ENCODE data around the gene CCDC89.

Gene CCDC89

DNA sequence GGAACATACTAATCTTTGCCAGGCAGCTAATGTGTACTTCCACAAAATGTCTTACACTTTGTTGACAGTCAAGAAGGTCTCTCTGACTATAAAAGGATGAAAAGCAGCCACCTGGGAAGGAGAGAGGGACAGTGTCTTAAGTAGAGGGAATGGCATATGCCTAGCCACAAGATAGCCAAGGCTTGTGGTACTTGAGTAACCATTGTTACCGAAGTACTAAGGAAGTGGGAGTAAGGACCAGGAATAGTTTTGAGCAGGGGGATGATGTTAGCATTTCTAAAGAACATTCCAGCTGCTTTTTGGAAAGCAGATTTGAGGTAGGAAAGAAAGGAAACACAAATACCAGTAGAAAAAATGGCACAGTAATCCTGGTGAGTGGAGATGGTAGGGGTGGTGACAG lies 34.9 kb downstream of the CCDC89 start:
- TF ChIP-seq, protein P1, sequence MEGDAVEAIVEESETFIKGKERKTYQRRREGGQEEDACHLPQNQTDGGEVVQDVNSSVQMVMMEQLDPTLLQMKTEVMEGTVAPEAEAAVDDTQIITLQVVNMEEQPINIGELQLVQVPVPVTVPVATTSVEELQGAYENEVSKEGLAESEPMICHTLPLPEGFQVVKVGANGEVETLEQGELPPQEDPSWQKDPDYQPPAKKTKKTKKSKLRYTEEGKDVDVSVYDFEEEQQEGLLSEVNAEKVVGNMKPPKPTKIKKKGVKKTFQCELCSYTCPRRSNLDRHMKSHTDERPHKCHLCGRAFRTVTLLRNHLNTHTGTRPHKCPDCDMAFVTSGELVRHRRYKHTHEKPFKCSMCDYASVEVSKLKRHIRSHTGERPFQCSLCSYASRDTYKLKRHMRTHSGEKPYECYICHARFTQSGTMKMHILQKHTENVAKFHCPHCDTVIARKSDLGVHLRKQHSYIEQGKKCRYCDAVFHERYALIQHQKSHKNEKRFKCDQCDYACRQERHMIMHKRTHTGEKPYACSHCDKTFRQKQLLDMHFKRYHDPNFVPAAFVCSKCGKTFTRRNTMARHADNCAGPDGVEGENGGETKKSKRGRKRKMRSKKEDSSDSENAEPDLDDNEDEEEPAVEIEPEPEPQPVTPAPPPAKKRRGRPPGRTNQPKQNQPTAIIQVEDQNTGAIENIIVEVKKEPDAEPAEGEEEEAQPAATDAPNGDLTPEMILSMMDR (conservative IDR thresholded peaks at IDR 0.05; ENCODE audit: low read length): no peak
- no peak overlapping the region for H3K4me3 ChIP-seq (ENCODE audit: low read length)
- no peak for DNase-seq (ENCODE audit: low read depth)

DNA sequence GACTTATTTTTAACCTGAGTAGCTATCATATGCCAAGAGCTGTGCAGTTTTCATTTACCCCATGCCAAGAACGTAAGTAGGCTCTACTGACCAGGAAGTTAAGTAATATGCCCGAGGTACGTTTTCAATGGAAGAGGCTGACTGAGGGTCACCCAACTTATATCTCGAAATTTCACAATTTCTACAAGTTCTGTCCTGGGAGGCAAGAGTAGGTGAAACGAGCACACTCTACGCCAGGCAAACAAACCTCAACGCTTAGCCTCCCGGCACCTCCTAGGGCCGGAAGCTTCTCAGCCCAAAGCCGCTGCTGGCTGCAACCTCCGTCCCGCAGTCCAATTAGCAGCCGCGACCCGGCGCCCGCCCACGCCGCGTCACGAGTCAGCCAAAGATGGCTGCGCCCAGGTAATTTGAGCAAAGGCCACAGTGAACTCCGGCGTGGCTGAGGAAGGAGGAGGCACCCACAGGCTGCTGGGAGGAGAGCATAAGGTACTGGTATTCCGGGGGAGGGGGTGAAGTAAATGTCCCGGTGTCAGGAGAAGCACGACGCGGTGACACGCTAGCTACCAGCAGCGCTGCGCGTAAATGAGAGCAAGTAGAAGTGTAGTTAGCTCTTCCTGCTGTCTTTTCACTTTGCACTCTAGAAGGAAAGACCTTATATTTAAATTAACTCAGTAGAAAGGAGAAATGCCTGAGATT lies 38.2 kb downstream of the CCDC89 start, which contains the start of gene TMEM126A:
TMEM126A (plus strand) TSS at position 364 of the 696 bp plus-strand sequence. CDS start 2,289 bp downstream, outside the sequence.
- peak; percentile 73 for DNase-seq (ENCODE audit: low read depth)
- H3K4me3 ChIP-seq (ENCODE audit: low read length): peak within 1 kb of the TSS; percentile 92
- TF ChIP-seq, protein P1 (conservative IDR thresholded peaks at IDR 0.05; ENCODE audit: low read length): no peak

GRCh38 chr11:85647078-85647477 lies 38.9 kb downstream of the CCDC89 start:
- TF ChIP-seq, protein P1 (conservative IDR thresholded peaks at IDR 0.05; ENCODE audit: low read length): no peak
- H3K4me3 ChIP-seq (ENCODE audit: low read length): peak overlapping the region; percentile 92
- no peak for DNase-seq (ENCODE audit: low read depth)

- TF ChIP-seq, protein P1 (conservative IDR thresholded peaks at IDR 0.05; ENCODE audit: low read length): no peak
- no peak overlapping the region for H3K4me3 ChIP-seq (ENCODE audit: low read length)
- no peak for DNase-seq (ENCODE audit: low read depth)
These were observed 42.8 kb downstream of the CCDC89 start for GRCh38 chr11:85643191-85643614.

- DNase-seq (ENCODE audit: low read depth): no peak
- H3K4me3 ChIP-seq (ENCODE audit: low read length): no peak overlapping the region
- TF ChIP-seq, protein P1 (conservative IDR thresholded peaks at IDR 0.05; ENCODE audit: low read length): no peak
These were observed 51.2 kb downstream of the CCDC89 start for GRCh38 chr11:85634747-85635146.
